H1 (cell line): ENCODE measurements around the gene PRKCA. TPM values are rescaled to one million over a fixed set of nuclear protein-coding genes. Genes with fewer than 3 reads are reported as not detected.

Source experiments
- CTCF ChIA-PET: fragments of 300-600 bp; sonication (Branson Sonifier 250); formaldehyde crosslinking; loops from one replicate; lab custom pipeline; 2021; ENCODE audit not compliant: partially characterized antibody; lab: Charles Lee
- POLR2A ChIA-PET: fragments of 300-600 bp; sonication (Branson Sonifier 250); formaldehyde crosslinking; loops from one replicate; lab custom pipeline; 2021; ENCODE audit warnings: inconsistent platforms; ENCODE audit not compliant: partially characterized antibody; lab: Charles Lee
- DNase-seq, 2 experiments: peaks; one replicate each; pipeline versions ENCODE4 v3.0.0 to v3.0.0-alpha.2; 2010 to 2022; ENCODE audit warnings: low spot score in 2 of 2, low read depth in 1 of 2, mixed read lengths in 1 of 2
- FAIRE-seq: peaks from 2 replicates; lab custom pipeline; 2011; peaks lifted over from hg19 to GRCh38; lab: Jason Lieb, UNC
- H2AFZ ChIP-seq: 2 replicates; pipeline ENCODE4 v1.8.1; 2012; ENCODE audit warnings: low read length, inconsistent platforms
- H2AK5ac ChIP-seq: 2 replicates; pipeline ENCODE4 v1.6.1; 2013; ENCODE audit warnings: low read depth, low read length
- H2BK120ac ChIP-seq: replicated peaks from 2 replicates; pipeline ENCODE3; 2013; ENCODE audit warnings: low read depth, low read length, inconsistent platforms
- H2BK12ac ChIP-seq: 2 replicates; pipeline ENCODE4 v1.6.1; 2013; ENCODE audit warnings: low read depth, low read length
- H2BK15ac ChIP-seq: 2 replicates; pipeline ENCODE4 v1.6.1; 2013; ENCODE audit warnings: low read length
- H2BK20ac ChIP-seq: 2 replicates; pipeline ENCODE4 v1.6.1; 2013; ENCODE audit warnings: low read length
- H2BK5ac ChIP-seq: 2 replicates; pipeline ENCODE4 v1.6.1; 2013; ENCODE audit warnings: low read depth, low read length
- H3K14ac ChIP-seq: 2 replicates; pipeline ENCODE4 v1.6.1; 2013; ENCODE audit warnings: inconsistent platforms; ENCODE audit not compliant: insufficient read length
- H3K18ac ChIP-seq: 2 replicates; pipeline ENCODE4 v1.6.1; 2013; ENCODE audit warnings: low read length; ENCODE audit errors: extremely low read depth
- H3K23ac ChIP-seq: 2 replicates; pipeline ENCODE4 v1.6.1; 2013; ENCODE audit warnings: inconsistent platforms; ENCODE audit not compliant: insufficient read length
- H3K23me2 ChIP-seq: 2 replicates; pipeline ENCODE4 v1.6.1; 2013; ENCODE audit warnings: low read depth, low read length
- H3K27ac ChIP-seq: 2 replicates; pipeline ENCODE4 v1.6.1; 2011; ENCODE audit warnings: low read depth, low read length, inconsistent platforms
- H3K27me3 ChIP-seq, 4 experiments: replicated peaks in 1 of 4; 1 replicate in 1 of 4; 2 replicates in 3 of 4; pipeline versions ENCODE4 v1.6.1 to v1.8.1; 2011 to 2013; ENCODE audit warnings: low read length in 3 of 4, mild to moderate bottlenecking in 3 of 4, inconsistent platforms in 2 of 4, mixed read lengths in 2 of 4, moderate library complexity in 1 of 4; ENCODE audit not compliant: control insufficient read depth in 3 of 4, insufficient read depth in 3 of 4; ENCODE audit errors: extremely low read depth in 1 of 4
- H3K36me3 ChIP-seq, 4 experiments: 2 replicates each; pipeline versions ENCODE4 v1.6.1 to v1.8.1; 2011 to 2013; ENCODE audit warnings: mild to moderate bottlenecking in 4 of 4, low read length in 3 of 4, moderate library complexity in 2 of 4, control low read depth in 1 of 4, inconsistent platforms in 1 of 4; ENCODE audit not compliant: insufficient read depth in 4 of 4, control insufficient read depth in 2 of 4
- H3K4ac ChIP-seq: replicated peaks from 2 replicates; pipeline ENCODE3; 2013; ENCODE audit warnings: low read length, low read depth, mixed read lengths, inconsistent platforms; ENCODE audit not compliant: insufficient read length
- H3K4me1 ChIP-seq, 4 experiments: replicated peaks in 1 of 4; 1 replicate in 1 of 4; 2 replicates in 3 of 4; pipeline versions ENCODE4 v1.6.1 to v1.8.1; 2011 to 2013; ENCODE audit warnings: low read length in 3 of 4, inconsistent platforms in 2 of 4, mixed read lengths in 1 of 4; ENCODE audit not compliant: insufficient read depth in 4 of 4, control insufficient read depth in 3 of 4
- H3K4me2 ChIP-seq, 2 experiments: 2 replicates each; pipeline versions ENCODE4 v1.6.1 to v1.8.1; 2011 to 2013; ENCODE audit warnings: low read depth in 2 of 2, low read length in 2 of 2, control low read depth in 1 of 2, inconsistent platforms in 1 of 2, mild to moderate bottlenecking in 1 of 2; ENCODE audit not compliant: insufficient read depth in 1 of 2
- H3K4me3 ChIP-seq, 4 experiments: fragments of 200-600, 300-600 bp in 1 of 4; sonication (generic), shearing (Covaris generic), sonication (Bioruptor Twin) in 1 of 4; 2 replicates each; pipeline versions ENCODE4 v1.5.1 to v1.8.1; 2011 to 2016; ENCODE audit warnings: low read length in 4 of 4, low read depth in 3 of 4, control low read depth in 2 of 4, inconsistent platforms in 2 of 4, mild to moderate bottlenecking in 2 of 4, mixed read lengths in 1 of 4, moderate library complexity in 1 of 4; ENCODE audit not compliant: insufficient read depth in 2 of 4; ENCODE audit errors: extremely low read depth in 1 of 4
- H3K56ac ChIP-seq: replicated peaks from 2 replicates; pipeline ENCODE3; 2013; ENCODE audit warnings: low read depth, mild to moderate bottlenecking, mixed read lengths, low read length, inconsistent platforms; ENCODE audit not compliant: insufficient read length
- H3K79me1 ChIP-seq: 2 replicates; pipeline ENCODE4 v1.6.1; 2013; ENCODE audit warnings: low read depth, low read length, control low read depth
- H3K79me2 ChIP-seq, 2 experiments: 2 replicates each; pipeline versions ENCODE4 v1.6.1 to v1.8.1; 2012 to 2013; ENCODE audit warnings: low read length in 2 of 2, mild to moderate bottlenecking in 2 of 2, inconsistent platforms in 1 of 2; ENCODE audit not compliant: insufficient read depth in 2 of 2, control insufficient read depth in 1 of 2
- H3K9ac ChIP-seq, 4 experiments: replicated peaks in 1 of 4; 1 replicate in 1 of 4; 2 replicates in 3 of 4; pipeline versions ENCODE4 v1.6.1 to v1.8.1; 2011 to 2013; ENCODE audit warnings: low read depth in 3 of 4, low read length in 3 of 4, control low read depth in 2 of 4, mild to moderate bottlenecking in 2 of 4, moderate library complexity in 2 of 4, inconsistent platforms in 1 of 4; ENCODE audit errors: extremely low read depth in 1 of 4
- H3K9me3 ChIP-seq, 2 experiments: 2 replicates each; pipeline versions ENCODE4 v1.6.1 to v1.8.1; 2012 to 2013; ENCODE audit warnings: mild to moderate bottlenecking in 2 of 2, moderate library complexity in 2 of 2, control low read depth in 1 of 2, inconsistent platforms in 1 of 2, low read depth in 1 of 2, low read length in 1 of 2, mixed read lengths in 1 of 2; ENCODE audit not compliant: insufficient read depth in 2 of 2
- H4K20me1 ChIP-seq, 2 experiments: replicated peaks in 1 of 2; 2 replicates each; pipeline versions ENCODE3 to v1.8.1; 2011 to 2013; ENCODE audit warnings: inconsistent platforms in 2 of 2, low read length in 2 of 2, mild to moderate bottlenecking in 1 of 2; ENCODE audit not compliant: insufficient read depth in 2 of 2, control insufficient read depth in 1 of 2
- H4K5ac ChIP-seq: 2 replicates; pipeline ENCODE4 v1.6.1; 2013; ENCODE audit warnings: low read length, low read depth, mixed read lengths, inconsistent platforms; ENCODE audit not compliant: insufficient read length
- H4K8ac ChIP-seq: 2 replicates; pipeline ENCODE4 v1.8.0; 2013; ENCODE audit warnings: mild to moderate bottlenecking, moderate library complexity, low read length, inconsistent platforms; ENCODE audit not compliant: insufficient read depth; ENCODE audit errors: extremely low read depth
- H4K91ac ChIP-seq: replicated peaks from 2 replicates; pipeline ENCODE3; 2013; ENCODE audit warnings: low read length, mixed read lengths, inconsistent platforms; ENCODE audit not compliant: insufficient read length
- KDM1A ChIP-seq: fragments of 200-600, 300-600 bp; sonication (generic); IDR thresholded peaks from 2 replicates; pipeline ENCODE4 v1.7.1; 2016; ENCODE audit warnings: mild to moderate bottlenecking, low read length, borderline replicate concordance
- NANOG ChIP-seq: IDR thresholded peaks from 2 replicates; pipeline ENCODE4 v1.6.1; 2011; ENCODE audit warnings: low read length, low read depth, mild to moderate bottlenecking, inconsistent platforms; ENCODE audit not compliant: insufficient read depth, poor library complexity, severe bottlenecking
- RAD21 ChIP-seq, 2 experiments: IDR thresholded peaks in 1 of 2; conservative IDR thresholded peaks in 1 of 2; 2 replicates each; pipeline ENCODE4 v1.6.1; 2011; ENCODE audit warnings: low read depth in 2 of 2, low read length in 2 of 2, improper control_type of control experiment in 1 of 2, inconsistent platforms in 1 of 2, mild to moderate bottlenecking in 1 of 2, moderate library complexity in 1 of 2
- SP4 ChIP-seq: IDR thresholded peaks from 2 replicates; pipeline ENCODE4 v1.6.1; 2012; ENCODE audit warnings: low read length, inconsistent platforms
- TEAD4 ChIP-seq: IDR thresholded peaks from 2 replicates; pipeline ENCODE4 v1.6.1; 2012; ENCODE audit warnings: low read depth, low read length, inconsistent platforms, mixed read lengths
- WGBS, 2 experiments: shearing (Covaris generic) in 1 of 2; methylation state at CpG; one replicate each; pipeline versions ENCODE4 v1.1.6 to v1.1.7; 2013 to 2015; ENCODE audit warnings: low lambda C conversion rate in 2 of 2, mixed read lengths in 2 of 2, inconsistent platforms in 1 of 2, low coverage in 1 of 2, missing lambda C conversion rate in 1 of 2; ENCODE audit not compliant: insufficient replicate concordance in 2 of 2, insufficient coverage in 1 of 2, insufficient read length in 1 of 2; ENCODE audit errors: extremely low coverage in 1 of 2, missing lambda C conversion rate in 1 of 2; 5-methylcytosine and 5-hydroxymethylcytosine counted together
- polyA plus RNA-seq, 7 experiments: library from polyadenylated mRNA; depleted of rRNA in 3 of 7; stranded (reverse) in 5 of 7; unstranded in 2 of 7; fragments of >200 nt in 5 of 7; fragments of 200-250 nt in 2 of 7; gene quantifications; 1 replicate in 5 of 7; 2 replicates in 1 of 7; 4 replicates in 1 of 7; pipeline versions ENCODE4 v1.2.1 to v1.2.3, GENCODE V29; 2011 to 2013; ENCODE audit warnings: missing spikeins in 2 of 7, mixed read lengths in 2 of 7
- total RNA-seq: library from RNA; stranded (reverse); fragmentation: NEBNext Ultra II Directional; extraction: Animal tissue kit (Norgen Biotek cat#: 25700); gene quantifications from 2 replicates; pipeline ENCODE4 v1.2.1, GENCODE V29; 2021

PRKCA gene
- total and polyA plus RNA-seq, 2 of the 8 experiments (the other 6 are each of a cell fraction or from before 2014, with no cell fraction given) = 5.8 to 17.8 TPM

- Histone ChIP-seq H4K91ac (no peak overlapping the region), H2AK5ac (no peak overlapping the region), H3K4me1 (peaks cover 0 to 5% (median 0%) of the 10 kb centered on the region in 4 experiments; a peak in 3 of 7 replicates), H3K18ac (no peak overlapping the region), H3K79me1 (no peaks in the 10 kb centered on the region; the same call in 1 of the 2 replicates), H3K36me3 (no peaks in the 10 kb centered on the region), H3K4me3 (no peak overlapping the region), H2BK15ac (no peak overlapping the region), H3K14ac (no peak overlapping the region), H2BK20ac (no peak overlapping the region), H3K4ac (no peak overlapping the region), H2BK5ac (no peak overlapping the region), H3K79me2 (peaks cover 0 to 17% of the 10 kb centered on the region in 2 experiments; a peak in 2 of 4 replicates), H4K20me1 (no peaks in the 10 kb centered on the region), H3K23me2 (no peaks in the 10 kb centered on the region), H3K9me3 (no peaks in the 10 kb centered on the region), H3K23ac (no peak overlapping the region), H3K27me3 (no peaks in the 10 kb centered on the region), H2BK120ac (no peak overlapping the region), H3K27ac (no peak overlapping the region), H3K56ac (no peak overlapping the region), H2BK12ac (no peak overlapping the region), H4K5ac (no peak overlapping the region), H3K4me2 (no peak overlapping the region), H4K8ac (no peak overlapping the region), H3K9ac (no peak overlapping the region), H2AFZ (no peak overlapping the region)
- ChIA-PET POLR2A (no interaction called here), CTCF (interaction anchor here (0.7 to 1.2 kb wide), 3 partner anchors 10 to 174 kb away, joined by 3 read pairs; no protein-coding TSS in a partner anchor)
- 81% methylated on average over 1 of the region's 1 CpG; no CpG with 5 or more reads in 1 of the 2 experiments for WGBS, 2 experiments
- no peak for DNase-seq
- FAIRE-seq = no peak
- TF ChIP-seq KDM1A (no peak), NANOG (no peak), TEAD4 (no peak), SP4 (no peak), RAD21 (IDR thresholded peaks at IDR 0.05 in 1 of 2, conservative IDR thresholded peaks at IDR 0.05 in 1 of 2; ENCODE audit: low read depth in 2 of 2, low read length in 2 of 2) (no peak)
Measured at GRCh38 chr17:66339561-66339960, 37.1 kb downstream of the PRKCA start.
